Caco-2 (cell line): Measurements from ENCODE around the gene DYRK1A. TPM values are rescaled to one million over a fixed set of nuclear protein-coding genes. Genes with fewer than 3 reads are reported as not detected.

Experiments used
- BruUV-seq: library from RNA; stranded (reverse); fragments of 400-500 nt; replicated peaks from 2 replicates; lab custom pipeline; 2021; lab: Mats Ljungman, UMichigan
- CTCF ChIA-PET: fragments of 300-600 bp; sonication (Branson Sonifier 250); formaldehyde crosslinking; loops from one replicate; lab custom pipeline; 2022; ENCODE audit warnings: antibody characterized with exemption; lab: Charles Lee
- POLR2A ChIA-PET: fragments of 300-600 bp; sonication (Branson Sonifier 250); formaldehyde crosslinking; loops from one replicate; lab custom pipeline; 2022; ENCODE audit warnings: antibody characterized with exemption; lab: Charles Lee
- DNase-seq, 2 experiments: peaks; one replicate each; pipeline versions ENCODE4 v3.0.0 to v3.0.0-alpha.2; 2020 to 2022
- H3K27me3 ChIP-seq: replicated peaks from 2 replicates; pipeline ENCODE4 v1.6.0; 2011; ENCODE audit warnings: low read length; ENCODE audit not compliant: control insufficient read depth, insufficient read depth
- H3K36me3 ChIP-seq: 2 replicates; pipeline ENCODE4 v1.5.1; 2011; ENCODE audit warnings: low read length; ENCODE audit not compliant: control insufficient read depth, insufficient read depth
- H3K4me1 ChIP-seq: fragments of 250-450 bp; sonication (Bioruptor Pico); 2 replicates; pipeline ENCODE4 v1.5.1; 2020; ENCODE audit warnings: mild to moderate bottlenecking
- H3K4me3 ChIP-seq: 2 replicates; pipeline ENCODE4 v1.5.1; 2011; ENCODE audit warnings: low read depth, mild to moderate bottlenecking, control low read depth, low read length
- H3K9me3 ChIP-seq: fragments of 250-450 bp; sonication (Bioruptor Pico); 2 replicates; pipeline ENCODE4 v1.5.1; 2020; ENCODE audit warnings: mild to moderate bottlenecking, moderate library complexity
- H3K27ac Mint-ChIP-seq: one replicate; pipeline ENCODE4 v1.8.0; 2022; ENCODE audit warnings: mixed read lengths; ENCODE audit not compliant: unreplicated experiment
- H3K27me3 Mint-ChIP-seq: one replicate; pipeline ENCODE4 v1.8.0; 2022; ENCODE audit warnings: mixed read lengths; ENCODE audit not compliant: insufficient read depth, unreplicated experiment
- H3K36me3 Mint-ChIP-seq: one replicate; pipeline ENCODE4 v1.8.0; 2022; ENCODE audit warnings: mild to moderate bottlenecking, mixed read lengths; ENCODE audit not compliant: insufficient read depth, unreplicated experiment
- H3K4me1 Mint-ChIP-seq: one replicate; pipeline ENCODE4 v1.8.0; 2022; ENCODE audit warnings: low read depth, mixed read lengths; ENCODE audit not compliant: unreplicated experiment
- H3K4me3 Mint-ChIP-seq: one replicate; pipeline ENCODE4 v1.8.0; 2022; ENCODE audit warnings: mild to moderate bottlenecking, moderate library complexity, mixed read lengths; ENCODE audit not compliant: unreplicated experiment
- H3K9me3 Mint-ChIP-seq: one replicate; pipeline ENCODE4 v1.8.0; 2022; ENCODE audit warnings: mixed read lengths; ENCODE audit not compliant: unreplicated experiment
- CTCF ChIP-seq, 2 experiments: fragments of 200-600 bp in 1 of 2; IDR thresholded peaks; 1 replicate in 1 of 2; 2 replicates in 1 of 2; pipeline versions ENCODE4 v1.5.1 to v1.8.0; 2011 to 2022; ENCODE audit warnings: antibody characterized with exemption in 1 of 2, control low read depth in 1 of 2, inconsistent platforms in 1 of 2, low read depth in 1 of 2, low read length in 1 of 2, mild to moderate bottlenecking in 1 of 2, moderate library complexity in 1 of 2; ENCODE audit not compliant: insufficient read depth in 1 of 2, severe bottlenecking in 1 of 2, unreplicated experiment in 1 of 2
- intact Hi-C: fragments of 100-400 bp; cut with micrococcal nuclease; formaldehyde crosslinking; loops from one replicate; pipeline ENCODE4 v1.10.0; 2022; ENCODE audit not compliant: unreplicated experiment
- total RNA-seq: library from RNA; stranded (reverse); gene quantifications from 2 replicates; pipeline ENCODE4 v1.2.3, GENCODE V29; 2022

DYRK1A gene
- total RNA-seq, 1 experiment from 2014 or later, result 50.9 TPM

GRCh38 chr21:37429356-37429755 lies 62.8 kb downstream of the DYRK1A start:
- Mint-ChIP-seq H3K27me3 (no peaks in the 10 kb centered on the region), H3K9me3 (peaks cover 12% of the 10 kb centered on the region), H3K4me1 (peaks cover 15% of the 10 kb centered on the region), H3K4me3 (no peak overlapping the region), H3K36me3 (peaks cover 30% of the 10 kb centered on the region), H3K27ac (no peak overlapping the region)
- ChIA-PET CTCF (no interaction called here), POLR2A (no interaction called here)
- intact Hi-C loops, result no loop called here
- Histone ChIP-seq H3K4me3 (no peak overlapping the region), H3K4me1 (peaks cover 12% of the 10 kb centered on the region; the same call in 1 of the 2 replicates), H3K27me3 (no peaks in the 10 kb centered on the region), H3K9me3 (no peaks in the 10 kb centered on the region), H3K36me3 (0 out of 2 replicates have a peak, but pooled peaks cover 1% of the 10 kb centered on the region)
- no TSS peak for BruUV-seq
- no peak for TF ChIP-seq CTCF (IDR thresholded peaks at IDR 0.05; ENCODE audit: insufficient read depth in 1 of 2, low read depth in 1 of 2, low read length in 1 of 2, severe bottlenecking in 1 of 2, unreplicated experiment in 1 of 2)
- no peak for DNase-seq

GRCh38 chr21:37430184-37430821 lies 63.7 kb downstream of the DYRK1A start:
- H3K36me3 ChIP-seq, result peaks cover 1% of the 10 kb centered on the region; the same call in 1 of the 2 replicates
- intact Hi-C loops, result no loop called here
- no peaks in the 10 kb centered on the region for H3K27me3 ChIP-seq
- TF ChIP-seq CTCF (IDR thresholded peaks at IDR 0.05; ENCODE audit: insufficient read depth in 1 of 2, low read depth in 1 of 2, low read length in 1 of 2, severe bottlenecking in 1 of 2, unreplicated experiment in 1 of 2), result no peak
- POLR2A ChIA-PET, result no interaction called here
- Mint-ChIP-seq H3K4me1 (peaks cover 15% of the 10 kb centered on the region), H3K4me3 (no peak overlapping the region), H3K27me3 (no peaks in the 10 kb centered on the region), H3K27ac (no peak overlapping the region), H3K36me3 (peaks cover 30% of the 10 kb centered on the region), H3K9me3 (peaks cover 12% of the 10 kb centered on the region)
- H3K9me3 ChIP-seq, result no peaks in the 10 kb centered on the region
- DNase-seq, result no peak
- no peak overlapping the region for H3K4me3 ChIP-seq
- BruUV-seq, result no TSS peak
- peaks cover 12% of the 10 kb centered on the region; the same call in 1 of the 2 replicates for H3K4me1 ChIP-seq
- CTCF ChIA-PET, result no interaction called here

- ChIA-PET POLR2A (no interaction called here), CTCF (no interaction called here)
- peaks cover 15% of the 10 kb centered on the region for H3K4me1 Mint-ChIP-seq
- Histone ChIP-seq H3K36me3 (no peaks in the 10 kb centered on the region; the same call in 1 of the 2 replicates), H3K4me3 (no peak overlapping the region), H3K9me3 (no peaks in the 10 kb centered on the region), H3K4me1 (peaks cover 12% of the 10 kb centered on the region; the same call in 1 of the 2 replicates), H3K27me3 (no peaks in the 10 kb centered on the region)
- no peak for TF ChIP-seq CTCF (IDR thresholded peaks at IDR 0.05; ENCODE audit: insufficient read depth in 1 of 2, low read depth in 1 of 2, low read length in 1 of 2, severe bottlenecking in 1 of 2, unreplicated experiment in 1 of 2)
- intact Hi-C loops, result no loop called here
- peaks cover 21% of the 10 kb centered on the region for H3K36me3 Mint-ChIP-seq
- no peak overlapping the region for H3K27ac Mint-ChIP-seq
- H3K27me3 Mint-ChIP-seq, result no peaks in the 10 kb centered on the region
- BruUV-seq, result no TSS peak
- H3K9me3 Mint-ChIP-seq, result peaks cover 4% of the 10 kb centered on the region
- no peak overlapping the region for H3K4me3 Mint-ChIP-seq
- DNase-seq, result no peak
Measured at GRCh38 chr21:37431243-37431642, 64.7 kb downstream of the DYRK1A start.
